ENCODE results near the gene PRSS12. TPM values are rescaled to one million over a fixed set of nuclear protein-coding genes. Genes with fewer than 3 reads are reported as not detected.

The PRSS12 gene
- total RNA-seq, 2 experiments from 2014 or later, result not detected

DNA sequence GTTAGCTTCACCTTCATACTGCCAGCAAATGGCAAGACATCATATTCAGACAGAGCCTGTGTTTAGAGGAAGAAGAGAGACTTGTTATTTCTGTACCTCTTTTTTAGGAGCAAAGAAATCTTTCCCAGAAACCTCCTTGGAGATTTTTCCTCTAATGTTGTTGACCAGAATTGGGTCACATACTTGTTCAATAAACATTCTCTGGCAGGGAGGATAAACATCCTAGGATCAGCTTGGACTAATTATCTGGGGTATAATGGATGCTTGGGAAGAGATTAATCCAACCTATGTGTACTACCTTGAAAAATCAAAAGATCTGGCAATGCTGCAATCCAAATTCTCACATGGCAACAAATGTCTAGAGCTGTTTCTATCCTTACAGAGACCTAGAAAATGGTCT lies 8.4 kb upstream of the PRSS12 start:
- Histone ChIP-seq H3K4me1 (ENCODE audit: insufficient read depth, low read length, poor library complexity, severe bottlenecking) (no peaks in the 10 kb centered on the region), H3K4me2 (ENCODE audit: low read length) (no peak overlapping the region), H2AFZ (ENCODE audit: low read length) (no peak overlapping the region), H3K9me2 (ENCODE audit: insufficient read depth, low read length) (no peaks in the 10 kb centered on the region), H3K9me3 (ENCODE audit: low read length) (no peaks in the 10 kb centered on the region), H3K27ac (ENCODE audit: low read depth, low read length, poor library complexity, severe bottlenecking) (no peak overlapping the region), H4K20me1 (ENCODE audit: insufficient read depth, low read length) (no peaks in the 10 kb centered on the region), H3K79me2 (ENCODE audit: insufficient read depth, low read depth, low read length) (no peaks in the 10 kb centered on the region), H3K36me3 (ENCODE audit: insufficient read depth, low read length) (no peaks in the 10 kb centered on the region), H3K4me3 (ENCODE audit: low read depth, low read length, poor library complexity, severe bottlenecking) (no peak overlapping the region)
- no peak for DNase-seq (ENCODE audit: low spot score)
- ChIA-PET POLR2A (interaction anchor here (0.6 kb wide), 1 partner anchor 316 kb away, joined by 5 read pairs; no protein-coding TSS in a partner anchor), CTCF (ENCODE audit: unreplicated experiment) (no interaction called here)
- no peak for TF ChIP-seq EZH2phosphoT487 (IDR thresholded peaks at IDR 0.05; ENCODE audit: borderline replicate concordance, low read depth, low read length)
- TF ChIP-seq, protein P1, sequence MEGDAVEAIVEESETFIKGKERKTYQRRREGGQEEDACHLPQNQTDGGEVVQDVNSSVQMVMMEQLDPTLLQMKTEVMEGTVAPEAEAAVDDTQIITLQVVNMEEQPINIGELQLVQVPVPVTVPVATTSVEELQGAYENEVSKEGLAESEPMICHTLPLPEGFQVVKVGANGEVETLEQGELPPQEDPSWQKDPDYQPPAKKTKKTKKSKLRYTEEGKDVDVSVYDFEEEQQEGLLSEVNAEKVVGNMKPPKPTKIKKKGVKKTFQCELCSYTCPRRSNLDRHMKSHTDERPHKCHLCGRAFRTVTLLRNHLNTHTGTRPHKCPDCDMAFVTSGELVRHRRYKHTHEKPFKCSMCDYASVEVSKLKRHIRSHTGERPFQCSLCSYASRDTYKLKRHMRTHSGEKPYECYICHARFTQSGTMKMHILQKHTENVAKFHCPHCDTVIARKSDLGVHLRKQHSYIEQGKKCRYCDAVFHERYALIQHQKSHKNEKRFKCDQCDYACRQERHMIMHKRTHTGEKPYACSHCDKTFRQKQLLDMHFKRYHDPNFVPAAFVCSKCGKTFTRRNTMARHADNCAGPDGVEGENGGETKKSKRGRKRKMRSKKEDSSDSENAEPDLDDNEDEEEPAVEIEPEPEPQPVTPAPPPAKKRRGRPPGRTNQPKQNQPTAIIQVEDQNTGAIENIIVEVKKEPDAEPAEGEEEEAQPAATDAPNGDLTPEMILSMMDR (conservative IDR thresholded peaks at IDR 0.05; ENCODE audit: low read length), result no peak
- intact Hi-C loops (cut with micrococcal nuclease; ENCODE audit: unreplicated experiment), result no loop called here
- BruUV-seq (replicated peaks), result no TSS peak

DNA sequence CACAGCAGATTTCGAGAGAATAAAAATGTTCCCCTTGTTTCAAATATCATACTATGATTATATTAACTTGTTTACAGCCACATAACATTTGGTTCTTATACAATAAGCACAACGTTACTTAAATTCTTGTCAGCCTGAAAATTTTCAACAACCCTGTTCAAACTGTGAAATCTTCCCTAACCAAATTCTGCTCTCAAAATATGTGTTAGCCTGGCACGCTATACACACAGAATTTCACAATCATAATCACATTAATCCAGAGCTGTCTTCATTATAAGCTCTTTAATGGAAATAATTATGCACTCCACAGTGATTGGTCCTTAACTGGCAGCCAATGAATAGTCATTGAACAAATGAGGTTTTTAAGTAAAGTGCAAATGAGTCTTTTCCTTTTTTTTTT lies 7.3 kb upstream of the PRSS12 start:
- Histone ChIP-seq H3K9me2 (ENCODE audit: insufficient read depth, low read length) (no peaks in the 10 kb centered on the region), H3K27ac (ENCODE audit: low read depth, low read length, poor library complexity, severe bottlenecking) (no peak overlapping the region), H2AFZ (ENCODE audit: low read length) (no peak overlapping the region), H3K4me1 (ENCODE audit: insufficient read depth, low read length, poor library complexity, severe bottlenecking) (no peaks in the 10 kb centered on the region), H3K4me3 (ENCODE audit: low read depth, low read length, poor library complexity, severe bottlenecking) (no peak overlapping the region), H3K36me3 (ENCODE audit: insufficient read depth, low read length) (no peaks in the 10 kb centered on the region), H3K4me2 (ENCODE audit: low read length) (no peak overlapping the region), H3K79me2 (ENCODE audit: insufficient read depth, low read depth, low read length) (no peaks in the 10 kb centered on the region), H4K20me1 (ENCODE audit: insufficient read depth, low read length) (no peaks in the 10 kb centered on the region), H3K9me3 (ENCODE audit: low read length) (no peaks in the 10 kb centered on the region)
- intact Hi-C loops (cut with micrococcal nuclease; ENCODE audit: unreplicated experiment), result no loop called here
- ChIA-PET POLR2A (no interaction called here), CTCF (ENCODE audit: unreplicated experiment) (no interaction called here)
- no peak for DNase-seq (ENCODE audit: low spot score)
- no TSS peak for BruUV-seq (replicated peaks)
- TF ChIP-seq EZH2phosphoT487 (IDR thresholded peaks at IDR 0.05; ENCODE audit: borderline replicate concordance, low read depth, low read length), result no peak
- TF ChIP-seq, protein P1 (conservative IDR thresholded peaks at IDR 0.05; ENCODE audit: low read length), result no peak

DNA sequence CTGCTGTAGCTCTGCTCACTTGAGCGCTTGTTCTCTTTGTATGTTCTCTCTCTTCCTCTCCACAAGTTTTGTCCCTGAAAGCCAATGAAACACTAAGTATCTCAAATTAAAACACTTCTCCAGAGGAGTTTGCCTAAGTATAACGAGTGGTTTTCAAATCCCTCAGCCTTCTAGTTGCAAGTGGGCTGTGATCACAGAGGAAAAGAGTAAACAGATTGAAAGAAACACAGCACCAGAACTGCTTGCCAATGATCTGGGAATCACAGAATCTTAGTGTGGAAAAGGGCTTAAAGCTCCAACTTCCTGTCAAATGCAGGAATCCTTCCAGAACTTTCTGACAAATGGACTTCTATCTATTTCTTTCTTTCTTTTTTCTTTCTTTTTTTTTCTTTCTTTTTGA lies 4.8 kb upstream of the PRSS12 start:
- ChIA-PET POLR2A (no interaction called here), CTCF (ENCODE audit: unreplicated experiment) (no interaction called here)
- Histone ChIP-seq H3K27ac (ENCODE audit: low read depth, low read length, poor library complexity, severe bottlenecking) (no peak overlapping the region), H3K4me2 (ENCODE audit: low read length) (no peak overlapping the region), H3K9me3 (ENCODE audit: low read length) (no peaks in the 10 kb centered on the region), H2AFZ (ENCODE audit: low read length) (no peak overlapping the region), H3K4me3 (ENCODE audit: low read depth, low read length, poor library complexity, severe bottlenecking) (no peak overlapping the region), H4K20me1 (ENCODE audit: insufficient read depth, low read length) (no peaks in the 10 kb centered on the region), H3K9me2 (ENCODE audit: insufficient read depth, low read length) (no peaks in the 10 kb centered on the region), H3K36me3 (ENCODE audit: insufficient read depth, low read length) (no peaks in the 10 kb centered on the region), H3K4me1 (ENCODE audit: insufficient read depth, low read length, poor library complexity, severe bottlenecking) (no peaks in the 10 kb centered on the region), H3K79me2 (ENCODE audit: insufficient read depth, low read depth, low read length) (no peaks in the 10 kb centered on the region)
- TF ChIP-seq, protein P1 (conservative IDR thresholded peaks at IDR 0.05; ENCODE audit: low read length), result no peak
- no peak for TF ChIP-seq EZH2phosphoT487 (IDR thresholded peaks at IDR 0.05; ENCODE audit: borderline replicate concordance, low read depth, low read length)
- BruUV-seq (replicated peaks), result no TSS peak
- intact Hi-C loops (cut with micrococcal nuclease; ENCODE audit: unreplicated experiment), result no loop called here
- no peak for DNase-seq (ENCODE audit: low spot score)
